ENCODE measurements around the gene CLCN2. TPM values are rescaled to one million over a fixed set of nuclear protein-coding genes. Genes with fewer than 3 reads are reported as not detected.

The CLCN2 gene
- polyA plus RNA-seq, 2 of the 4 experiments (the other 2 are of a cell fraction) = 2.2 to 5.4 TPM

GRCh38 chr3:184375747-184376461, 14.5 kb upstream of the CLCN2 start:
- no peak for FAIRE-seq
- H3K27ac ChIP-seq = no peak overlapping the region
- no peak for ATAC-seq
- POLR2A ChIA-PET = interaction anchor here (0.6 kb wide), 1 partner anchor 92 kb away, joined by 5 read pairs; no protein-coding TSS in a partner anchor
- no peak overlapping the region for H3K4me2 ChIP-seq
- no peaks in the 10 kb centered on the region for H3K9me3 ChIP-seq
- DNase-seq (ENCODE audit: low read depth in 1 of 2, low spot score in 1 of 2) = no peak
- CTCF ChIA-PET = interaction anchor here (1.0 to 13.6 kb wide), 9 partner anchors 13 to 481 kb away, joined by 3 to 171 read pairs (median 3); no protein-coding TSS in a partner anchor
- H3K4me1 ChIP-seq = peaks cover 12% of the 10 kb centered on the region; the same call in 2 of the 3 replicates
- 66% methylated on average over 12 of the region's 12 CpGs for WGBS (ENCODE audit: missing lambda C conversion rate)
- no peak for TF ChIP-seq EHMT2 (IDR thresholded peaks at IDR 0.05; ENCODE audit: low read depth)
- TF ChIP-seq FOSL2 (IDR thresholded peaks at IDR 0.05) = no peak
- TF ChIP-seq FOSL2 (CRISPR knock-in tag; IDR thresholded peaks at IDR 0.05) = no peak
- TF ChIP-seq POLR2AphosphoS2 (conservative IDR thresholded peaks at IDR 0.05; ENCODE audit: low read length) = no peak
- TF ChIP-seq RARB (CRISPR knock-in tag; IDR thresholded peaks at IDR 0.05) = no peak
- TF ChIP-seq ZNF302 (CRISPR knock-in tag; IDR thresholded peaks at IDR 0.05) = no peak
- no peak for TF ChIP-seq MYC (IDR thresholded peaks at IDR 0.05; ENCODE audit: borderline replicate concordance, low read length)
- TF ChIP-seq, protein P1, sequence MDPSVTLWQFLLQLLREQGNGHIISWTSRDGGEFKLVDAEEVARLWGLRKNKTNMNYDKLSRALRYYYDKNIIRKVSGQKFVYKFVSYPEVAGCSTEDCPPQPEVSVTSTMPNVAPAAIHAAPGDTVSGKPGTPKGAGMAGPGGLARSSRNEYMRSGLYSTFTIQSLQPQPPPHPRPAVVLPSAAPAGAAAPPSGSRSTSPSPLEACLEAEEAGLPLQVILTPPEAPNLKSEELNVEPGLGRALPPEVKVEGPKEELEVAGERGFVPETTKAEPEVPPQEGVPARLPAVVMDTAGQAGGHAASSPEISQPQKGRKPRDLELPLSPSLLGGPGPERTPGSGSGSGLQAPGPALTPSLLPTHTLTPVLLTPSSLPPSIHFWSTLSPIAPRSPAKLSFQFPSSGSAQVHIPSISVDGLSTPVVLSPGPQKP (IDR thresholded peaks at IDR 0.05; ENCODE audit: low read depth, low read length) = no peak
- TF ChIP-seq PBX3 (IDR thresholded peaks at IDR 0.05) = no peak
- no peak for TF ChIP-seq TFCP2L1 (CRISPR knock-in tag; IDR thresholded peaks at IDR 0.05)
- TF ChIP-seq PHF8 (IDR thresholded peaks at IDR 0.05; ENCODE audit: borderline replicate concordance, low read depth) = no peak
- TF ChIP-seq EHF (CRISPR knock-in tag; IDR thresholded peaks at IDR 0.05) = no peak
- TF ChIP-seq, protein P2, sequence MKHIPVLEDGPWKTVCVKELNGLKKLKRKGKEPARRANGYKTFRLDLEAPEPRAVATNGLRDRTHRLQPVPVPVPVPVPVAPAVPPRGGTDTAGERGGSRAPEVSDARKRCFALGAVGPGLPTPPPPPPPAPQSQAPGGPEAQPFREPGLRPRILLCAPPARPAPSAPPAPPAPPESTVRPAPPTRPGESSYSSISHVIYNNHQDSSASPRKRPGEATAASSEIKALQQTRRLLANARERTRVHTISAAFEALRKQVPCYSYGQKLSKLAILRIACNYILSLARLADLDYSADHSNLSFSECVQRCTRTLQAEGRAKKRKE (CRISPR knock-in tag; IDR thresholded peaks at IDR 0.05; ENCODE audit: low read depth) = no peak
- TF ChIP-seq, protein P3, sequence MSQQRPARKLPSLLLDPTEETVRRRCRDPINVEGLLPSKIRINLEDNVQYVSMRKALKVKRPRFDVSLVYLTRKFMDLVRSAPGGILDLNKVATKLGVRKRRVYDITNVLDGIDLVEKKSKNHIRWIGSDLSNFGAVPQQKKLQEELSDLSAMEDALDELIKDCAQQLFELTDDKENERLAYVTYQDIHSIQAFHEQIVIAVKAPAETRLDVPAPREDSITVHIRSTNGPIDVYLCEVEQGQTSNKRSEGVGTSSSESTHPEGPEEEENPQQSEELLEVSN (IDR thresholded peaks at IDR 0.05; ENCODE audit: borderline replicate concordance, low read depth) = no peak
- TF ChIP-seq MAX (IDR thresholded peaks at IDR 0.05) = no peak
- TF ChIP-seq, protein P4, sequence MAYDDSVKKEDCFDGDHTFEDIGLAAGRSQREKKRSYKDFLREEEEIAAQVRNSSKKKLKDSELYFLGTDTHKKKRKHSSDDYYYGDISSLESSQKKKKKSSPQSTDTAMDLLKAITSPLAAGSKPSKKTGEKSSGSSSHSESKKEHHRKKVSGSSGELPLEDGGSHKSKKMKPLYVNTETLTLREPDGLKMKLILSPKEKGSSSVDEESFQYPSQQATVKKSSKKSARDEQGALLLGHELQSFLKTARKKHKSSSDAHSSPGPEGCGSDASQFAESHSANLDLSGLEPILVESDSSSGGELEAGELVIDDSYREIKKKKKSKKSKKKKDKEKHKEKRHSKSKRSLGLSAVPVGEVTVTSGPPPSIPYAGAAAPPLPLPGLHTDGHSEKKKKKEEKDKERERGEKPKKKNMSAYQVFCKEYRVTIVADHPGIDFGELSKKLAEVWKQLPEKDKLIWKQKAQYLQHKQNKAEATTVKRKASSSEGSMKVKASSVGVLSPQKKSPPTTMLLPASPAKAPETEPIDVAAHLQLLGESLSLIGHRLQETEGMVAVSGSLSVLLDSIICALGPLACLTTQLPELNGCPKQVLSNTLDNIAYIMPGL (CRISPR knock-in tag; IDR thresholded peaks at IDR 0.05; ENCODE audit: borderline replicate concordance) = no peak
- no peak overlapping the region for H3K4me3 ChIP-seq

DNA sequence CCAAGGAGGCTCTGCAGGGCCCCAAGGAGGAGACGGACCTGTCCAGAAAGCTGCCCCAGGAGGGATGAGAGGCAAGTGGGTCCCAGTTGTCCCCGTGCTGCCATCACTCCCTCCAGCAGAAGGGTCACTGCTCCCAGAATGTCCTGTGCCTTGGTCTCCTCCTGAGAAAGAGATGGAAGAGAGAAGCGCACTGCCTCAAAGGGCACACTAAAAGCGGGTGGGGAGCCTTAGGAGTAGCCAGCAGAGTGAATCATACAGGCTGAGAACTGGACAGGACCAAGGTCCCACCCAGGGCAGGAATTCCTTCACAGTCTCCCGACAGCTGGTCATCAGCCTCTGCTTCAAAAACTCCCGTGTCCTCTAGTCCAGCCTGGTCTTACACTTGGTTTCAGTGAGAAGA, 12.0 kb upstream of the CLCN2 start:
- CTCF ChIA-PET = interaction anchor here (0.7 to 13.6 kb wide), 10 partner anchors 10 to 188 kb away, joined by 3 to 171 read pairs (median 10); partner anchors contain the start of gene EPHB3
- no peak for DNase-seq (ENCODE audit: low read depth in 1 of 2, low spot score in 1 of 2)
- FAIRE-seq = no peak
- Histone ChIP-seq H3K4me3 (no peak overlapping the region), H3K4me2 (no peak overlapping the region), H3K4me1 (peaks cover 12% of the 10 kb centered on the region; the same call in 2 of the 3 replicates), H3K27ac (no peak overlapping the region), H3K9me3 (no peaks in the 10 kb centered on the region)
- TF ChIP-seq JUN (IDR thresholded peaks at IDR 0.05) = no peak
- no peak for TF ChIP-seq KDM1A (IDR thresholded peaks at IDR 0.05; ENCODE audit: low read depth)
- TF ChIP-seq FOSB (CRISPR knock-in tag; IDR thresholded peaks at IDR 0.05) = no peak
- no peak for ATAC-seq
- POLR2A ChIA-PET = no interaction called here
- 53% methylated on average over 6 of the region's 6 CpGs for WGBS (ENCODE audit: missing lambda C conversion rate)

Measured in A549 (cell line).